Measurements from ENCODE around the gene SEMA4D. TPM values are rescaled to one million over a fixed set of nuclear protein-coding genes. Genes with fewer than 3 reads are reported as not detected.
"Not testable (repeated sequence)": the region's sequence is repeated elsewhere in the genome, so short reads cannot be mapped to it uniquely, and the experiment has no call there.

The SEMA4D gene
- total RNA-seq, 1 donor from 2014 or later: 0.27 TPM

DNA sequence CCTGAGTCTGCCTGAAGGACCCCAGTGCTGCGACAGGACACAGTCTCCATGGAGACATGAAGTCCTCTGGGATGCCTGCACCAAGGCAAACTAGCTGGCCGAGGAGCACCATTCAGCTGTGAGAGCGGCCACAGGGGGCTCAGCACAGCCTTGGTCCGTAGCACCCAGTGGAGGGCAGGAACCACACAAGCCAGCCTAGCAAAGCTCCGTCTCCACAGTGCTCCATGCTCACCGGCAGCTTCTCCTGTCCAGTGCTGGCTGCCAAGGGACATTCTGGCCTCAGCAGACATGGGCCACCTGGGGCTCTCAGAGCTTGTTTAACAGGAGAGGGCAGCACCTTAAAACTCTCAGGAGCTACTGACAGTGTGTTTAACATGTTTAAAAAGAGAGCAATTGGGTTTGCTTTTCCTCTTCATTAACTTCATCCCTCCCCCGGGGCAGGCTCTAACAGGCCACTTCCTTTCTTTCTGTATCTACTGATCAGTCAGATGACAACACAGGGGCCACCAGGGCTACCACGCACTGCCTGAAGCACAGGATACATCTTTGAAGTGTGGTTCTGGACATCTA lies 122.6 kb downstream of the SEMA4D start:
- no peak for DNase-seq (ENCODE audit: low read depth)

DNA sequence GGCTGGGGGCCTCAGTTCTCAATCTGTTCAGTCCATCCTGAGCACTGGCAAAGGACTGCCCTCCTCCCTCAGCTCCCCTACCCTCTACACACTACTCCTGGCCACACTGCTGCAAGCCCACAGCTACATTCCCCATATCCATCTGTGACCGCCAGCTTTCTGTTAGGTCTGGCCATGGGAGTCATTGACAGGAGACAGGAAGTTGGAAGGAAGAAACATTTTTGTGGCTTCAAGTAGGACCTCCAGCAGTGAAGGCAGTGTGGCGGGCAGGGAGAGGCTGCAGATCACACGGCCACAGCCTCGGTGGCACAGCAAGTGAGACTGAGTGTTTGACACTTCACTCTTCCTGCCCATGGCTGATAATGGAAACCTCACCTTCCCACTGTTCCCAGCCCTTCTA lies 123.7 kb downstream of the SEMA4D start:
- DNase-seq (ENCODE audit: low read depth): no peak

DNA sequence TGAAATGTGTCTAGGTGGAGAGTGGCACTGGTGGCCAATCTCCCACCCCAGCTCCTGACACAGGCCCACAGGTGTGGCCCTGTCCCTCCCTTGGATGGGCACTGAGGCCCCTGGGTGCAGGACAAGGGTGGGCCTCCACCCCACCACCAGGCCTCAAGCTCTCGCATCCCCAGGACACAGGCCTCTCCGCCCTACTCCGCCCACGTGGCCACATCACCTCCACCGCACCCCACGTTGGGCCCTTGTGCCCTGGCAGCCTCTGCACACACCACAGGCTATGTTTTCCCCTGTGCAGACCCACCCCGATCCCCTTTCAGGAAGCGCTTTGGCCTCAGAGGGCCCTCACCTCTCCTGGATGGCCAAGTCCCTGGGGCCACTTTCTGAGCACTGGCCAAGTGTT lies 124.9 kb downstream of the SEMA4D start:
- DNase-seq (ENCODE audit: low read depth): no peak

DNA sequence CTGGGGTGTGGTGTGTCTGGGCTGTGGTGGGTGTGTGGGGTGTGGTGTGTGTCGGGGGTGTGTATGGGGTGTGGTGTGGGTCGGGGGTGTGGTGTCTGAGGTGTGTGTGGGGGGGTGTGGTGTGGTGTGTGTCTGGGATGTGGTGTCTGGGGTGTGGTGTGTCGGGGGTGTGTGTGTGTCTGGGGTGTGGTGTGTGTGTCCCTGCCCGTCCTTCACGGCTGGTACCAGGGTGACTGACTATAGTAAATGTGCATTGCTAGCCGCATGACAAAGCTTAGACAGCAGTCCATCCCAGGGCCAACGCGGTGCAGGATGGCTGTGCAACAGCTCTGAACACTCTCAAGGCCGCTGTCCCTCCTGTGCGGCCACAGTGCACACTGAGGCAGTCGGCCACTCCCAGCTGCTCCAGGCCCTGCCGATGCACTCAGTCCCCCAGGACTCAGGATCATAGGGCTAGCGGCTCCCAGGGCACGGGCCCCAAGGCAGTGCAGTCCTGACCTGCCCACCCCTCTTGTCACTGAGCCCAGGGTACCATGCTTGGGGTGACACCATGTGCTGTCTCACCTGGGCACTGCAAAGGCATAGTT lies 125.6 kb downstream of the SEMA4D start:
- DNase-seq (ENCODE audit: low read depth): no peak

DNA sequence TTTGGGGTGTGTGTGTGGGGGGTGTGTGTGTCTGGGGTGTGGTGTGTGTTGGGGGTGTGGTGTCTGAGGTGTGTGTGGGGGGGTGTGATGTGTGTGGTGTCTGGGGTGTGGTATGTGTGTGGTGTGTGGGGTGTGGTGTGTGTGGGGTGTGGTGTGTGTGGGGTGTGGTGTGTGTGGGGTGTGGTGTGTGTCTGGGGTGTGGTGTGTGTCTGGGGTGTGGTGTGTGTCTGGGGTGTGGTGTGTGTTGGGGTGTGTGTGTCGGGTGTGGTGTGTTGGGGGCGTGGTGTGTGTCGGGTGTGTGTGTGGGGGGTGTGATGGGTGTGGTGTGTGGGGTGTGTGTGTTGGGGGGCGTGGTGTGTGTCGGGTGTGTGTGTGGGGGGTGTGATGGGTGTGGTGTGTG lies 126.1 kb downstream of the SEMA4D start:
- DNase-seq (ENCODE audit: low read depth): not testable (repeated sequence)

DNA sequence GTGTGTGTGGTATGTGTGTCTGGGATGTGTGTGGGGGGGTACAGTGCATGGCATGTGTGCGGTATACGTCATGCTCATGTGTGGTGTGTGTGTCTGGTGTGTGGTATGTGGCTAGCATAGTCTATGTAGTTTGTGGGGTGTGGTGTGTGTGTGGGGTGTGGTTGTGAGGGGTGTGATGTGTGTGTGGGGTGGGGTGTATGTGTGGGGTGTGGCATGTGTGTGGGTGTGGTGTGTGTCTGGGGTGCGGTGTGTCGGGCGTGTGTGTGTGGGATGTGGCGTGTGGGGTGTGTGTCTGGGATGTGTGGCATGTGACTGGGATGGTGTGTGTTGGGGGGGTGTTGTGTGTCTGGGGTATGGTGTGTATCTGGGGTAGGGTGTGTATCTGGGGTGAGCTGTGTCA lies 127.3 kb downstream of the SEMA4D start:
- DNase-seq (ENCODE audit: low read depth): no peak

DNA sequence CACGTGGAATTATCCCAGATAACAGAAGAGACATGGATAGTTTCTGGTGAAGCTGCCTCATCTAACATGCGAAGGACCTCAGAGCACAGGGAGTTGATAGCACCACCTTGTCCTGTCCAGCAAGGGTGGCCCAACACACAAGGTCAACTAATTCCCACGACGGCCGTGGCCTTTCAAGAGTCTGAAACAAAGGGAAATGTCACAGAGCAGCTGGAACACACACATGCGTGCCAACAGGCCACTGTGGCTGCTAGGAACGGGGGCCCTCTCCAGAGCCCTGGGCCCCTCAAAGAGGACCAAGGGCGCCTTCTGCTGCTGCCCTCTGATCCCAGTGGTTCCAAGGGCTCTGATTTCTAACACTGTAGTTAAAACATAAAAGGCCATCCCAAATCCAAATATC lies 128.9 kb downstream of the SEMA4D start:
- DNase-seq (ENCODE audit: low read depth): no peak

DNA sequence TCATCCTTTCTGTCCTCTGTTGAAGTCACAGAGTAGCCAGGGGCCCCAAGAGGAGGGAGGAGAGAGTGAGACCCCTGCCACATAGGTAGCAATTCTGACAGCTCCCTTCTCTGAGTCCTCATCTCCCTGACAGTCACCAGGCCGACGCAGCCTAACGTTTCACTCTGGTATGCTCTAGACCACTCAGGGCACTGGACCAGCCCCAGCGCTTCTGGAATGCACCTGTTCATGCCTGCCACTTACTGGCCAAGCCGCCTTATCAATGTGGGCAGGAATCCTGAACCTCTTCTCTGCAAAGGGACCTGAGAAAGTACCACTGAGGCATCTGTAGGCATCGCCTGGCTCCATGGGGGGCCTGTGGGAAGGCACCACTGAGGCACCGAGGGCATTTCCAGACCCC lies 129.4 kb downstream of the SEMA4D start:
- no peak for DNase-seq (ENCODE audit: low read depth)

DNA sequence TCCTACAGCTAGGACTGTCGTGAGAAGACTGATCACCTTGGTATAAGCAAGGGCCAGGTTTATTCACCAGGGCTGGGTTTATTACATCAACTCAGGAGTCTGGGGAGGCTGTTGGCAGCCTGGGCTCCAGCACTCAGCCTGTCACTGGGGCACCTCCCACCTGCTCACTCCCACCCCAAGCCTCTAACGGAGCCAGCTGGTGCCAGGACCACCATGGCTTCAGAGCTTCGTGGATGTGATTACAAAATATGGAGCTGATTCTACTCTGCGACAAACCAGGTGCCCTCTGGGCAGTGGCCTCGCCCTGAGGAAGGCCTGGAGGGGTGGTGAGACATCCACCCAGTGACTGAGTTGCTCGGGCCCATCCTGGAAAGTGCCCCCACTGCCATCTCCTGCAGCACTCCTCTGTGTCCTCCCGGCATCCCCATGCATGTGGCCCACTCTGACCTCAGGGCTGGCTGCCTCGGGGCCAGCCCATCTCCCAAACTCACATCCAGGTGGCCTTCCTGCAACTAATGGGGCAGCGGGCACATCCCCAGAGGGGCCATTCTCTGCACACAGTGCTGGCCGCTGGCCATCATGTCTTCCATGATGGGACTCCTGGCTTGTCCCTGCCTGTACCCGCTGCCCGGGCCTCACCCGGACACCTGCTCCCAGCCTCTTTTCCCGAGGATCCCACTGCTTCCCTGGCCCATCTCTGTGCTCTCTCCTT lies 130.0 kb downstream of the SEMA4D start:
- DNase-seq (ENCODE audit: low read depth): no peak

DNA sequence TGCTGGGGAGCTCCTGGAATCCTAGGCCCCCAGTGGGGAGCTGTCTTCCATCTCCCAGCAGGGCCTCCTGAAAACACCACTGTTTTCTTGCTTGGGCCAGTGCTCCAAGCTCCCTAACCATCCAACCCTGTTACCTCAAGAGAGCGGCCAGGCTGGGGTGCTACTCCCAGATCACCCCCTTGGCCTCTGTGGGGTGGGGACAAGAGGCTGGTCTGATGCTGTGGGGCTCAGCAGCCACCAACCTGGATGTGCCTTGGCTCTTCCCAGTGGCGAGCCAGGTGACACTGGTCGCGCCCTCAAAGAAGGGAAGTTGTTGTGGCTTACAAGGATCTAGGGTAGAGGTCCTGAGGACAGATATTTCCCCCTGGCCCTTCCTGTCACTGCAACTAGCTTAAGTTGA lies 130.6 kb downstream of the SEMA4D start:
- DNase-seq (ENCODE audit: low read depth): no peak

DNA sequence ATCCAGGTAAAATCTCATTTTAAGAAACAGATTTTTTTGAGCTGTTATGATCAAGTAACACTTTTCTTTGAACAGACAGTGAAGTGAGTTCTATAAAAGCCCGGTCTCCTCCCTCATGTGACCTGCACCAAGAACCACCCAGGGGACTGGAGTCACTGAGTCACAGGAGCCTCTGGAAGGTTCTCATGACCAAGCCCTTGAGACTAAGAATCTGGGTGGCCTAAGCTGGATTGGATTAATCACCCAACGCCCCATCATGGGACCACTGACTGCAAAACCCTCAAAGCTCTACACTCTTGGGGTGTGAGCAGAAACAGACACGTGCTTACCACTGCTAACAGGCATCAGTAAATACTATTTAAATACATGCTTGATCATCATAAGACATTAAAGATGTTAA lies 131.2 kb downstream of the SEMA4D start:
- no peak for DNase-seq (ENCODE audit: low read depth)

DNA sequence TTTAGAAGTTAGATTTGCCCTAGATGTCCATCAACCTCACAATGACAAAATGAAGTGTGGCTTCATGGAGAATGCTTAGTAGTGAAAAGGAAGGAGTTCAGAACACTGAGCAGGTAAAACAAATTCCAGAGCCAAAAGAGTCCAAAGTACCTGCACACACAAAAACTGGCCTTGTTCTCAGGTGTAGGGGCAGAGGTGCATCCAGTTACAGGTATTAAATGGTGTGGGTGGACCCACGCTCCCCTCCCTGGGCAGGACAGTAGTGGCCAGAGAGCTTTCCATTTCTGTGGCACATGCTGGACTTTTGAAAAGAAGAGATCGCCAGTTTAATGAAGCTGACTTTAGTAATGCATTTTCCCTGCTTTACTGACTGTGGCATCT lies 132.4 kb downstream of the SEMA4D start:
- DNase-seq (ENCODE audit: low read depth): no peak

DNA sequence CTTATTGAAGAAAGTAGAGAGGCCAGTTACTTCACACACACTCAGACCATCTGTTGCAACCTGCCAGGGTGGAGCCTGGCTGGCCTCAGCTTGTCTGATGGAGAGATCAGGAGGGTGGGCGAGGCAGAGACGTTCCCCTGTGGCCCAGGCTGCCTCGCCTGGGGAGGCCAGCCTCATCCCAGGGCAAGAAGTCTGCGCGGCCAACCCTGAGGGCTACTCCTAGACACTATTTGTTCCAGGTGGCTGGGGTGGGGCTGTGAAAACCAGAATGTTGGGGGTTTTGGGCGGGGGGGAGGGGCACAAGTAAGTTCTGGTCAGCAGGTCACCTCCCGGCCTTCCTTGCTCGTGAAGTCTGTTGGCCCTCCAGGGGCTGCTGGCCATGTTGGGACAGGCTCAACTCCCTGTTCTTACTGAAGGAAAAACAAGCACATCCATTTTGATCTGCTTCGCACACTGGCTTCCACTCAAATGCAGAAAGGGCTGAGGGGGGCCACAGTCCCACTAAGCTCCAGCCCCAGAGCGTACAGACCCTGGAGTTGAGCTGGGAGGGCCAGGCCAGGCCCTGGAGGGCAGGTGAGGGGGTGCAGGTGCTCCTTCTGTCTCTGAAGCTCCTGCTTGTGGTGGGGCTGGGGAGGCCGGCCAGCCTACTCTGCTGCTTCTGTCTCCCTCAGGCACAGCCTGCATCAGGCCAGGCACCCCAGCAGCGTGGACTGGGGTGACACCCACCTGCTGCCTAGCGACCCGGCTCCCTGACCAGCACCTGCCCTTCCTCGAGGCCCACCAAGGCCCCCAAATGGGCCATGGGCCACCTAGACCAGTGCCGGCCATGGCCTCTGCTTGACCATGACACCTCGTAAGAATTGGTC lies 133.0 kb downstream of the SEMA4D start:
- DNase-seq (ENCODE audit: low read depth): no peak

DNA sequence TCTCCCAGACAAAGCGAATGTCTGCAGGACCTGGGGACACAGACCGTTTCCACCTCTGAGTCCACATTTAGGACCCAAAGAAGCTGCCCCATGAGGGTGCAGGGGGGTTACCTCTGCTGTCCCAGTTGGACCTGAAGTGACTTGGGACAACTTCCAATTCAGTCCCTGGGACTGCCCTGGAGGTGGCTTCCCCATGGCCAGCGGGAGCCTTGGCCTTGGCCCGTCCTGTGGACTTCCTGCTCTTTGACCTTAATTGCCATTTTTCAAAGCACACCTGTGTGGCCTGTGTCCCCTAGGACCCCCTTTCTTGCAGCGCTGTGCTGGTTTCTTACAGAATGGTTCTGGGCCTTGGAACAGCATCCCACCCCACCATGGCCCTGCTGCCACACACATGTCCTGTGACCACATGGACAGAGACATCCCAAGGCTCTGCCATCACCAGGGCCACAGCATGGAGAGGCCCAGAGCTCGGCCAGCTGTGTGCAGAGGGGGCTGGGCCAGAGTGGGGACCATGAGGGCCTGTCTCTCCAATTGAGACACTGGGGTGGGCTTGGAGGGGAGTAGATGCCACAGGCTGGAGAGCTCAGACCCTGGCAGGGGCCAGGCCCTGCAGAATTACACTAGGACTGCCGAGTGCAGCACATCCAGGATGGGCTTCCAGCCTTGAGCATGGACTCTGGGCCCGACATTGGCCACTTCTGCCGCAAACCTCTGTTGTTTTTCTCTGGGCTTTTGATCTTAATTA lies 133.8 kb downstream of the SEMA4D start:
- no peak for DNase-seq (ENCODE audit: low read depth)

DNA sequence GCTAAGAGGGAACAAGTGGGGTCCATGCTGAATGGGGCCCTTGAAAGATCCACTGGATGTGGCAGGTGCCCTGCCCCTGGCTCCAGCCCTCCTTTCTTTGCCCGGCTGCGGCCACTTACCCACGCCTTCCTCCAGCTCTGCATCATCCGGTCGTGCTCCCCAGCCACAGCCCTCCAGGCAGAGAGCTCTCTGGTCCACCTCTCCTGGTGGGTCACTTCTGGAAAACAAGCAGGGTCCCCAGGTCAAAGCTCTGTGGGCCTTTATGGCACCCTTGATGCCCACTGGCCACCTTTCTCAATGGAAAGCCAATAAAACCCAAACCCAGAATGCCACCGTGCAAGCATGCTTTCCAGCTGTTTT lies 134.6 kb downstream of the SEMA4D start:
- no peak for DNase-seq (ENCODE audit: low read depth)

DNA sequence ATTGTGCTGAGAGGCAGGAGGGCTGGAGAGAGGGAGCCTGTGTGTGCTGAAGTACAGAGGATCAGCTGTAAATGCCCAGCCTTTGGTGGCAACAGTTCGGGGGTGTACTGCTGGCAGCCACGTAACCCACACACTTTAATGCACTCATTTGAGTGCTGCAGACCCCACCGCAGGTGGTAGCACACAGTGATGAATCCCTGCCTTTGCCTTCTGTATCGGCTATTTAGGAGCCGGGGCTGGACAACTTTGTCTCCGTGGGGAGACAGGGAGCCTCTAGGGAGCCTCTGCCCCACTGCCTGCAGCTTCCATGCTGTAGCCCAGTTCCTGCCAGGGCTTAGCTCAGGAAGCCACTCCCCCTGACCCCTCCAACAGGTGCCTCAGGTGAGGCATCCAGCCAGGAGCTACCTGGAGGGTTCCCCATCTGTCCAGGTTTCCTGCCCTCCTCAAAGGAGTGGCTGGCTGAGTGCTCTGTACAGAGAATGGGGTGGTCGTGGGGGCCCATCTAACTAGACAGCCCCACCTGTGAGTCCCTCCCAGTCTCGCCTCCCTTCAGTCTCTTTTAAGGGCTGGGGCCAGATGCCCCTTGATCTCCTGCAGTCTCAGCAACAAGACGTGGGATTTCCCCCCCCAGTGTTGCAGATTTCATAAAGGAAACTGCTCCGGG lies 135.1 kb downstream of the SEMA4D start:
- no peak for DNase-seq (ENCODE audit: low read depth)

DNA sequence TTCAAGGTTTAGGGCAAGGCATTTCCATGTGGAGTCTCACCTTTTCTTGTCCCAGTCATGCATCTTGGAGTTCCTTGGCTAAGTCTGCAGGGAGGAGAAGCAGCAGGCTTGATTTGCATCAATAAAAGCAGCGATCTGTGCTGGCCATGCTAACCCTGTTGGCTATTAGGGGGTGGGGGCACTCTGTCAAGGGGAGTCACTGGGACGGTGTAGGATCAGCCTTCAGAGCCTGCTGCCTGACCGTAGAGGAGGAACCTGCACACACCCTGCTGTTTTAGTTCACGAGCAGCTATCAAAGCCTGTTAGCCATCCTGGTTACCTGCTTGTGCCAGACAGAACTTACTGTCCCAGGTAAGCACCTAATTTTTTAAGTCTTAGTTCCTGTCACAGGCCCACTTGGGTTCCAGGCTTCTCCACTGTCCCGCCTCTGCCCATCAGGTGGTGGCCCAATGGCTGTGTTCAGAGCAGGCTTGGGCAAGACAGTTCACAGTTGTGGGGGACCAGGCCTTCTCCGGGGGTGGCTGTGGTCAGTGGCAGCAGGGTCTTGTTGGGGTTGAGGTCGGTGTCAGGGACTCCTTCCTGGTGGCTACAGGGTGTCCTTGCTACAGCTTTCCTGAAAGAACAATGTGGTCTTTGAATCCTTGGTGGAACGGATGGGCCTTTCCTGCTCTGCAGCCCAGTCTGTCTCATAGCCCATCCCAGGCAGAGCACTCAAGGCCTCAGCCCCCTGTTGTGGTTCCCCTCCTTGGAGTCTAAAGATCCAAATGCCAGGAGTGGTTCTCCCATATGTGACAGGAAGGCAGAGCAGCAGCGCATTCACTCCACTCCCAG lies 135.9 kb downstream of the SEMA4D start:
- DNase-seq (ENCODE audit: low read depth): no peak

DNA sequence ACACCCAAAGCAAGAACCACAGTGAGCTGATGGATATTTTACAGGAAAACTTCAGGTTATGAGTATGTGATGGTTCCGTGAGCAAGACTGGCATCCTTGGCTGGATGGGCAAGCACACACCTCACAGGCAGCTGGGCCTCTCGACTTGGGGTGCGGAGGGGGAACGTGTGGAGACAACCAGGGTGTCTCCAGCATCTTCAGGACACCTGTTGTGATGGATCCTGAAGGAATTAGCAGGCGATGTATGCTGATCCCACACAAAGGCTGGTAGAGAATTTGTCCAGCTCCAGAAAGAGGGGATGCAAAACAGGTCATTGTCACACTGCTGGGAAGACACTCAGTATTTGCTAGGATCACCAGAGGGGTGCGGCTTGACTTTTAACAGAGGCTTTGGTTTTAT lies 136.9 kb downstream of the SEMA4D start:
- DNase-seq (ENCODE audit: low read depth): no peak

DNA sequence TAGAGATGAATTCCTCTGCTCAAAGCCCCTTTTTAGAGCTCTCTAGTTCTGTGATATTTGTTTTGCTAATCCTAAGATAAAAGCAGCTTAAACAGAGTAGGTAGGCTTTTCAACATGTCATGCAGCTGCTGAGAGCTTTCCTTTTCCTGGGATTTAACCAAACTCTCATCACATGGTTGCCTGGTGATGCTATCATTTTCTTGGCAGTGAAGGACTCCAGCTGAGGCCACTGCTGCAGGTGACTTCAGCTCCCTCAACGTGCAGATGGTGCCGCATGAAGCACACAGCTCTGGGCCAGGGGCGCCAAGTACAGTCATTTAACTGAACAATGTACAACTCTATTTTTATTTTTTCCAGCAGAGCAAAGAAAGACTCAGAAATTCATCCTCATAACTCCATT lies 137.4 kb downstream of the SEMA4D start:
- no peak for DNase-seq (ENCODE audit: low read depth)

DNA sequence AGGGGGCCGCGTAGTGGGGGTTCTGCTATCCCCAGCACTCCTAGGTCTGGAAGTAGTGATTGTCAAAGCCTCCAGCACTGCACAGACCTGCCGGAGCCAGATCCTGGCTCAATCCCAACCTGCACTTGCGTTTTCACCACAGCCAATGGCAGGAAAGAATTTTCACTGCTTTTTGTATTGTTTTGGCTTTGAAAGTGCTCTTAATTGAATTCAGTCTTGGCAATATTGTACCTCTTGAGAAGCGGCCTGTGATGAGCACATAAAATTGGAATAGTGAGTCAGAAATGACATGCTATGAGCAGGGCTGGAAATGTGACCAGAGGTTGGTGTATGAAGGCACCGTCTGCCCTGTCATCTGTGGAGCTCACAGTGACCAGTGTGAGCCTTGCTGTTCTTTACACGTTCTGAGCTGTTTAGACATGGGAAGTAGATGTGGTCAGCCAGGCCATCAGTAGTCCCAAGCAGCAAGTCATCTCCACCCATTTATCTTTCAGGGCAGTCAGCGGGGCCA lies 138.1 kb downstream of the SEMA4D start:
- DNase-seq (ENCODE audit: low read depth): no peak
